Measurements from ENCODE around the gene STRBP. TPM values are rescaled to one million over a fixed set of nuclear protein-coding genes. Genes with fewer than 3 reads are reported as not detected.

Gene STRBP
- total and polyA plus RNA-seq, 2 of the 4 experiments (the other 2 are of a cell fraction) = 2.1 to 2.5 TPM

DNA sequence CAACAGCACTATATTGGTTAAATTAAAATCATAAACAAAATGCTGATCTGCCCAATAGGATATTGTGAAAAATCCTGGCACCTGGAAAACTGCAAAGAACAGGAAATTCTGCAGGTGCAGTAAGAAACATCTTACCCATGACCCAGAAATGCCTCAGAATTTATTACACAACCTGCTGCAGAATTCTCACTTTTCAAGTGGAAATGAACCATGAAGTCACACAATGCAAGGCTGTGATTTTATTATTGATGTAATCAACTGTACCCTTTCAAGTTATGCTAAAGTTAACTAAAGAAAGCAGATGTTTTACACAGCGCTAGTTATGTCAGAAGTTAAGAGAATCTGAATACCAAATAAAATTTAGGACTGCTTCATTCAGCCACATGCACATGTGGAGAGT is 6.0 kb downstream of the STRBP start:
- no peak overlapping the region for H3K4me2 ChIP-seq (ENCODE audit: low read depth, low read length)
- H4K91ac ChIP-seq (ENCODE audit: insufficient read depth, low read depth, low read length) = no peak overlapping the region
- ChIA-PET POLR2A (ENCODE audit: unreplicated experiment) (no interaction called here), CTCF (no interaction called here)
- H2AFZ ChIP-seq (replicated peaks; ENCODE audit: low read length, poor library complexity) = no peak overlapping the region
- no TSS peak for BruUV-seq (replicated peaks)
- no peaks in the 10 kb centered on the region for H3K9me1 ChIP-seq (ENCODE audit: insufficient read depth, low read length)
- ATAC-seq (ENCODE audit: low read depth) (no peak), DNase-seq (no peak)
- no peaks in the 10 kb centered on the region for H3K9me3 ChIP-seq (ENCODE audit: control insufficient read depth, insufficient read depth, low read length)
- no peak overlapping the region for H2AK5ac ChIP-seq (ENCODE audit: low read depth, low read length)
- H2BK5ac ChIP-seq (ENCODE audit: low read depth, low read length, poor library complexity, severe bottlenecking) = no peak overlapping the region
- H3K23ac ChIP-seq (ENCODE audit: low read depth, low read length) = no peak overlapping the region
- H4K8ac ChIP-seq (ENCODE audit: low read depth in 2 of 2, low read length in 2 of 2) = no peak overlapping the region
- no peak overlapping the region for H3K4ac ChIP-seq (ENCODE audit: low read depth, low read length)
- H3K36me3 ChIP-seq (ENCODE audit: control insufficient read depth, insufficient read depth, low read length) = no peaks in the 10 kb centered on the region
- peaks cover 22% of the 10 kb centered on the region for H3K27me3 ChIP-seq (ENCODE audit: control insufficient read depth, insufficient read depth, low read length)
- H3K4me1 ChIP-seq (ENCODE audit: control insufficient read depth, insufficient read depth, low read length) = no peaks in the 10 kb centered on the region; the same call in 1 of the 2 replicates
- H3K4me3 ChIP-seq (ENCODE audit: insufficient read depth, low read depth, low read length) = no peak overlapping the region
- dilution Hi-C loops (cut with HindIII; ENCODE audit: low sequenced_read_pairs, unreplicated experiment) (no loop called here), intact Hi-C loops (cut with micrococcal nuclease) (no loop called here), in situ Hi-C loops (cut with MboI; ENCODE audit: low sequenced_read_pairs) (no loop called here)
- no peak overlapping the region for H3K14ac ChIP-seq (replicated peaks; ENCODE audit: low read depth, low read length)
- H3K79me1 ChIP-seq (ENCODE audit: low read depth in 1 of 2, low read length in 2 of 2) = no peaks in the 10 kb centered on the region
- no peak overlapping the region for H2BK20ac ChIP-seq (ENCODE audit: low read depth, low read length)
- H2AK9ac ChIP-seq (replicated peaks; ENCODE audit: low read depth, low read length, poor library complexity) = no peak overlapping the region
- WGBS, 2 experiments (ENCODE audit: extremely low coverage in 2 of 2, insufficient read length in 1 of 2) = no CpG with 5 or more reads among the region's 1 CpG
- TF ChIP-seq CEBPB (IDR thresholded peaks at IDR 0.05; ENCODE audit: low read depth, low read length) (no peak), POLR2A (IDR thresholded peaks at IDR 0.05; ENCODE audit: low read depth, low read length) (no peak), BHLHE40 (IDR thresholded peaks at IDR 0.05; ENCODE audit: low read depth, low read length) (no peak), MAFK (IDR thresholded peaks at IDR 0.05; ENCODE audit: low read depth, low read length) (no peak), RFX5 (IDR thresholded peaks at IDR 0.05; ENCODE audit: low read depth, low read length) (no peak)
- TF ChIP-seq, protein P1, sequence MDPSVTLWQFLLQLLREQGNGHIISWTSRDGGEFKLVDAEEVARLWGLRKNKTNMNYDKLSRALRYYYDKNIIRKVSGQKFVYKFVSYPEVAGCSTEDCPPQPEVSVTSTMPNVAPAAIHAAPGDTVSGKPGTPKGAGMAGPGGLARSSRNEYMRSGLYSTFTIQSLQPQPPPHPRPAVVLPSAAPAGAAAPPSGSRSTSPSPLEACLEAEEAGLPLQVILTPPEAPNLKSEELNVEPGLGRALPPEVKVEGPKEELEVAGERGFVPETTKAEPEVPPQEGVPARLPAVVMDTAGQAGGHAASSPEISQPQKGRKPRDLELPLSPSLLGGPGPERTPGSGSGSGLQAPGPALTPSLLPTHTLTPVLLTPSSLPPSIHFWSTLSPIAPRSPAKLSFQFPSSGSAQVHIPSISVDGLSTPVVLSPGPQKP (IDR thresholded peaks at IDR 0.05; ENCODE audit: borderline replicate concordance, low read depth, low read length) = no peak
- TF ChIP-seq, protein P2, sequence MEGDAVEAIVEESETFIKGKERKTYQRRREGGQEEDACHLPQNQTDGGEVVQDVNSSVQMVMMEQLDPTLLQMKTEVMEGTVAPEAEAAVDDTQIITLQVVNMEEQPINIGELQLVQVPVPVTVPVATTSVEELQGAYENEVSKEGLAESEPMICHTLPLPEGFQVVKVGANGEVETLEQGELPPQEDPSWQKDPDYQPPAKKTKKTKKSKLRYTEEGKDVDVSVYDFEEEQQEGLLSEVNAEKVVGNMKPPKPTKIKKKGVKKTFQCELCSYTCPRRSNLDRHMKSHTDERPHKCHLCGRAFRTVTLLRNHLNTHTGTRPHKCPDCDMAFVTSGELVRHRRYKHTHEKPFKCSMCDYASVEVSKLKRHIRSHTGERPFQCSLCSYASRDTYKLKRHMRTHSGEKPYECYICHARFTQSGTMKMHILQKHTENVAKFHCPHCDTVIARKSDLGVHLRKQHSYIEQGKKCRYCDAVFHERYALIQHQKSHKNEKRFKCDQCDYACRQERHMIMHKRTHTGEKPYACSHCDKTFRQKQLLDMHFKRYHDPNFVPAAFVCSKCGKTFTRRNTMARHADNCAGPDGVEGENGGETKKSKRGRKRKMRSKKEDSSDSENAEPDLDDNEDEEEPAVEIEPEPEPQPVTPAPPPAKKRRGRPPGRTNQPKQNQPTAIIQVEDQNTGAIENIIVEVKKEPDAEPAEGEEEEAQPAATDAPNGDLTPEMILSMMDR (conservative IDR thresholded peaks at IDR 0.05; ENCODE audit: low read depth, low read length) = no peak
- TF ChIP-seq, protein P3, sequence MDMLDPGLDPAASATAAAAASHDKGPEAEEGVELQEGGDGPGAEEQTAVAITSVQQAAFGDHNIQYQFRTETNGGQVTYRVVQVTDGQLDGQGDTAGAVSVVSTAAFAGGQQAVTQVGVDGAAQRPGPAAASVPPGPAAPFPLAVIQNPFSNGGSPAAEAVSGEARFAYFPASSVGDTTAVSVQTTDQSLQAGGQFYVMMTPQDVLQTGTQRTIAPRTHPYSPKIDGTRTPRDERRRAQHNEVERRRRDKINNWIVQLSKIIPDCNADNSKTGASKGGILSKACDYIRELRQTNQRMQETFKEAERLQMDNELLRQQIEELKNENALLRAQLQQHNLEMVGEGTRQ (IDR thresholded peaks at IDR 0.05; ENCODE audit: low read depth, low read length) = no peak
- no peak overlapping the region for H3K27ac ChIP-seq (ENCODE audit: insufficient read depth, low read length)
- H2BK120ac ChIP-seq (ENCODE audit: low read depth, low read length) = no peak overlapping the region
- no peak overlapping the region for H3K56ac ChIP-seq (ENCODE audit: extremely low read depth, insufficient read depth, low read length)
- no peak overlapping the region for H4K5ac ChIP-seq (ENCODE audit: low read depth, low read length)
- H2BK15ac ChIP-seq (ENCODE audit: low read depth, low read length) = no peak overlapping the region
- no peaks in the 10 kb centered on the region for H4K20me1 ChIP-seq (ENCODE audit: insufficient read depth, low read length)
- no peak overlapping the region for H3K9ac ChIP-seq (ENCODE audit: low read depth, low read length)
- no peak overlapping the region for H3K18ac ChIP-seq (ENCODE audit: low read depth, low read length)

Measured in IMR-90 (cell line).